H1 (cell line): ENCODE data around the gene RBM4B. TPM values are rescaled to one million over a fixed set of nuclear protein-coding genes. Genes with fewer than 3 reads are reported as not detected.

Experiments used
- CTCF ChIA-PET: fragments of 300-600 bp; sonication (Branson Sonifier 250); formaldehyde crosslinking; loops from one replicate; lab custom pipeline; 2021; ENCODE audit not compliant: partially characterized antibody; lab: Charles Lee
- POLR2A ChIA-PET: fragments of 300-600 bp; sonication (Branson Sonifier 250); formaldehyde crosslinking; loops from one replicate; lab custom pipeline; 2021; ENCODE audit warnings: inconsistent platforms; ENCODE audit not compliant: partially characterized antibody; lab: Charles Lee
- DNase-seq, 2 experiments: peaks; one replicate each; pipeline versions ENCODE4 v3.0.0 to v3.0.0-alpha.2; 2010 to 2022; ENCODE audit warnings: low spot score in 2 of 2, low read depth in 1 of 2, mixed read lengths in 1 of 2
- FAIRE-seq: peaks from 2 replicates; lab custom pipeline; 2011; peaks lifted over from hg19 to GRCh38; lab: Jason Lieb, UNC
- H2AFZ ChIP-seq: 2 replicates; pipeline ENCODE4 v1.8.1; 2012; ENCODE audit warnings: low read length, inconsistent platforms
- H2AK5ac ChIP-seq: 2 replicates; pipeline ENCODE4 v1.6.1; 2013; ENCODE audit warnings: low read depth, low read length
- H2BK120ac ChIP-seq: replicated peaks from 2 replicates; pipeline ENCODE3; 2013; ENCODE audit warnings: low read depth, low read length, inconsistent platforms
- H2BK12ac ChIP-seq: 2 replicates; pipeline ENCODE4 v1.6.1; 2013; ENCODE audit warnings: low read depth, low read length
- H2BK15ac ChIP-seq: 2 replicates; pipeline ENCODE4 v1.6.1; 2013; ENCODE audit warnings: low read length
- H2BK20ac ChIP-seq: 2 replicates; pipeline ENCODE4 v1.6.1; 2013; ENCODE audit warnings: low read length
- H2BK5ac ChIP-seq: 2 replicates; pipeline ENCODE4 v1.6.1; 2013; ENCODE audit warnings: low read depth, low read length
- H3K14ac ChIP-seq: 2 replicates; pipeline ENCODE4 v1.6.1; 2013; ENCODE audit warnings: inconsistent platforms; ENCODE audit not compliant: insufficient read length
- H3K18ac ChIP-seq: 2 replicates; pipeline ENCODE4 v1.6.1; 2013; ENCODE audit warnings: low read length; ENCODE audit errors: extremely low read depth
- H3K23ac ChIP-seq: 2 replicates; pipeline ENCODE4 v1.6.1; 2013; ENCODE audit warnings: inconsistent platforms; ENCODE audit not compliant: insufficient read length
- H3K23me2 ChIP-seq: 2 replicates; pipeline ENCODE4 v1.6.1; 2013; ENCODE audit warnings: low read depth, low read length
- H3K27ac ChIP-seq: 2 replicates; pipeline ENCODE4 v1.6.1; 2011; ENCODE audit warnings: low read depth, low read length, inconsistent platforms
- H3K27me3 ChIP-seq, 4 experiments: replicated peaks in 1 of 4; 1 replicate in 1 of 4; 2 replicates in 3 of 4; pipeline versions ENCODE4 v1.6.1 to v1.8.1; 2011 to 2013; ENCODE audit warnings: low read length in 3 of 4, mild to moderate bottlenecking in 3 of 4, inconsistent platforms in 2 of 4, mixed read lengths in 2 of 4, moderate library complexity in 1 of 4; ENCODE audit not compliant: control insufficient read depth in 3 of 4, insufficient read depth in 3 of 4; ENCODE audit errors: extremely low read depth in 1 of 4
- H3K36me3 ChIP-seq, 4 experiments: 2 replicates each; pipeline versions ENCODE4 v1.6.1 to v1.8.1; 2011 to 2013; ENCODE audit warnings: mild to moderate bottlenecking in 4 of 4, low read length in 3 of 4, moderate library complexity in 2 of 4, control low read depth in 1 of 4, inconsistent platforms in 1 of 4; ENCODE audit not compliant: insufficient read depth in 4 of 4, control insufficient read depth in 2 of 4
- H3K4ac ChIP-seq: replicated peaks from 2 replicates; pipeline ENCODE3; 2013; ENCODE audit warnings: low read length, low read depth, mixed read lengths, inconsistent platforms; ENCODE audit not compliant: insufficient read length
- H3K4me1 ChIP-seq, 4 experiments: replicated peaks in 1 of 4; 1 replicate in 1 of 4; 2 replicates in 3 of 4; pipeline versions ENCODE4 v1.6.1 to v1.8.1; 2011 to 2013; ENCODE audit warnings: low read length in 3 of 4, inconsistent platforms in 2 of 4, mixed read lengths in 1 of 4; ENCODE audit not compliant: insufficient read depth in 4 of 4, control insufficient read depth in 3 of 4
- H3K4me2 ChIP-seq, 2 experiments: 2 replicates each; pipeline versions ENCODE4 v1.6.1 to v1.8.1; 2011 to 2013; ENCODE audit warnings: low read depth in 2 of 2, low read length in 2 of 2, control low read depth in 1 of 2, inconsistent platforms in 1 of 2, mild to moderate bottlenecking in 1 of 2; ENCODE audit not compliant: insufficient read depth in 1 of 2
- H3K4me3 ChIP-seq, 4 experiments: fragments of 200-600, 300-600 bp in 1 of 4; sonication (generic), shearing (Covaris generic), sonication (Bioruptor Twin) in 1 of 4; 2 replicates each; pipeline versions ENCODE4 v1.5.1 to v1.8.1; 2011 to 2016; ENCODE audit warnings: low read length in 4 of 4, low read depth in 3 of 4, control low read depth in 2 of 4, inconsistent platforms in 2 of 4, mild to moderate bottlenecking in 2 of 4, mixed read lengths in 1 of 4, moderate library complexity in 1 of 4; ENCODE audit not compliant: insufficient read depth in 2 of 4; ENCODE audit errors: extremely low read depth in 1 of 4
- H3K56ac ChIP-seq: replicated peaks from 2 replicates; pipeline ENCODE3; 2013; ENCODE audit warnings: low read depth, mild to moderate bottlenecking, mixed read lengths, low read length, inconsistent platforms; ENCODE audit not compliant: insufficient read length
- H3K79me1 ChIP-seq: 2 replicates; pipeline ENCODE4 v1.6.1; 2013; ENCODE audit warnings: low read depth, low read length, control low read depth
- H3K79me2 ChIP-seq, 2 experiments: 2 replicates each; pipeline versions ENCODE4 v1.6.1 to v1.8.1; 2012 to 2013; ENCODE audit warnings: low read length in 2 of 2, mild to moderate bottlenecking in 2 of 2, inconsistent platforms in 1 of 2; ENCODE audit not compliant: insufficient read depth in 2 of 2, control insufficient read depth in 1 of 2
- H3K9ac ChIP-seq, 4 experiments: replicated peaks in 1 of 4; 1 replicate in 1 of 4; 2 replicates in 3 of 4; pipeline versions ENCODE4 v1.6.1 to v1.8.1; 2011 to 2013; ENCODE audit warnings: low read depth in 3 of 4, low read length in 3 of 4, control low read depth in 2 of 4, mild to moderate bottlenecking in 2 of 4, moderate library complexity in 2 of 4, inconsistent platforms in 1 of 4; ENCODE audit errors: extremely low read depth in 1 of 4
- H3K9me3 ChIP-seq, 2 experiments: 2 replicates each; pipeline versions ENCODE4 v1.6.1 to v1.8.1; 2012 to 2013; ENCODE audit warnings: mild to moderate bottlenecking in 2 of 2, moderate library complexity in 2 of 2, control low read depth in 1 of 2, inconsistent platforms in 1 of 2, low read depth in 1 of 2, low read length in 1 of 2, mixed read lengths in 1 of 2; ENCODE audit not compliant: insufficient read depth in 2 of 2
- H4K20me1 ChIP-seq, 2 experiments: replicated peaks in 1 of 2; 2 replicates each; pipeline versions ENCODE3 to v1.8.1; 2011 to 2013; ENCODE audit warnings: inconsistent platforms in 2 of 2, low read length in 2 of 2, mild to moderate bottlenecking in 1 of 2; ENCODE audit not compliant: insufficient read depth in 2 of 2, control insufficient read depth in 1 of 2
- H4K5ac ChIP-seq: 2 replicates; pipeline ENCODE4 v1.6.1; 2013; ENCODE audit warnings: low read length, low read depth, mixed read lengths, inconsistent platforms; ENCODE audit not compliant: insufficient read length
- H4K8ac ChIP-seq: 2 replicates; pipeline ENCODE4 v1.8.0; 2013; ENCODE audit warnings: mild to moderate bottlenecking, moderate library complexity, low read length, inconsistent platforms; ENCODE audit not compliant: insufficient read depth; ENCODE audit errors: extremely low read depth
- H4K91ac ChIP-seq: replicated peaks from 2 replicates; pipeline ENCODE3; 2013; ENCODE audit warnings: low read length, mixed read lengths, inconsistent platforms; ENCODE audit not compliant: insufficient read length
- BCL11A ChIP-seq, 2 experiments: IDR thresholded peaks; one replicate each; pipeline ENCODE4 v1.6.1; 2011; ENCODE audit warnings: low read depth in 2 of 2, low read length in 2 of 2, mild to moderate bottlenecking in 2 of 2
- BRCA1 ChIP-seq: IDR thresholded peaks from 2 replicates; pipeline ENCODE4 v1.6.1; 2012; ENCODE audit warnings: low read depth, low read length, improper control_type of control experiment
- CHD2 ChIP-seq: IDR thresholded peaks from 2 replicates; pipeline ENCODE4 v1.6.1; 2012; ENCODE audit warnings: low read length, improper control_type of control experiment
- GABPA ChIP-seq: IDR thresholded peaks from 2 replicates; pipeline ENCODE4 v1.6.1; 2011; ENCODE audit warnings: mild to moderate bottlenecking, low read length, moderate library complexity, borderline replicate concordance; ENCODE audit not compliant: insufficient read depth
- KDM1A ChIP-seq: fragments of 200-600, 300-600 bp; sonication (generic); IDR thresholded peaks from 2 replicates; pipeline ENCODE4 v1.7.1; 2016; ENCODE audit warnings: mild to moderate bottlenecking, low read length, borderline replicate concordance
- NANOG ChIP-seq: IDR thresholded peaks from 2 replicates; pipeline ENCODE4 v1.6.1; 2011; ENCODE audit warnings: low read length, low read depth, mild to moderate bottlenecking, inconsistent platforms; ENCODE audit not compliant: insufficient read depth, poor library complexity, severe bottlenecking
- NRF1 ChIP-seq: IDR thresholded peaks from 2 replicates; pipeline ENCODE4 v1.6.1; 2011; ENCODE audit warnings: mild to moderate bottlenecking, low read depth, low read length, improper control_type of control experiment
- POU5F1 ChIP-seq: IDR thresholded peaks from 2 replicates; pipeline ENCODE4 v1.6.1; 2011; ENCODE audit warnings: low read depth, mild to moderate bottlenecking, low read length, moderate library complexity
- RAD21 ChIP-seq, 2 experiments: IDR thresholded peaks in 1 of 2; conservative IDR thresholded peaks in 1 of 2; 2 replicates each; pipeline ENCODE4 v1.6.1; 2011; ENCODE audit warnings: low read depth in 2 of 2, low read length in 2 of 2, improper control_type of control experiment in 1 of 2, inconsistent platforms in 1 of 2, mild to moderate bottlenecking in 1 of 2, moderate library complexity in 1 of 2
- RFX5 ChIP-seq: IDR thresholded peaks from 2 replicates; pipeline ENCODE4 v1.6.1; 2011; ENCODE audit warnings: low read depth, low read length, improper control_type of control experiment, borderline replicate concordance
- WGBS, 2 experiments: shearing (Covaris generic) in 1 of 2; methylation state at CpG; one replicate each; pipeline versions ENCODE4 v1.1.6 to v1.1.7; 2013 to 2015; ENCODE audit warnings: low lambda C conversion rate in 2 of 2, mixed read lengths in 2 of 2, inconsistent platforms in 1 of 2, low coverage in 1 of 2, missing lambda C conversion rate in 1 of 2; ENCODE audit not compliant: insufficient replicate concordance in 2 of 2, insufficient coverage in 1 of 2, insufficient read length in 1 of 2; ENCODE audit errors: extremely low coverage in 1 of 2, missing lambda C conversion rate in 1 of 2; 5-methylcytosine and 5-hydroxymethylcytosine counted together
- polyA plus RNA-seq, 7 experiments: library from polyadenylated mRNA; depleted of rRNA in 3 of 7; stranded (reverse) in 5 of 7; unstranded in 2 of 7; fragments of >200 nt in 5 of 7; fragments of 200-250 nt in 2 of 7; gene quantifications; 1 replicate in 5 of 7; 2 replicates in 1 of 7; 4 replicates in 1 of 7; pipeline versions ENCODE4 v1.2.1 to v1.2.3, GENCODE V29; 2011 to 2013; ENCODE audit warnings: missing spikeins in 2 of 7, mixed read lengths in 2 of 7
- total RNA-seq: library from RNA; stranded (reverse); fragmentation: NEBNext Ultra II Directional; extraction: Animal tissue kit (Norgen Biotek cat#: 25700); gene quantifications from 2 replicates; pipeline ENCODE4 v1.2.1, GENCODE V29; 2021
- TF ChIP-seq, protein P1 (sequence below): IDR thresholded peaks from 2 replicates; pipeline ENCODE4 v1.6.1; 2011; ENCODE audit warnings: low read depth, mild to moderate bottlenecking, low read length; ENCODE audit not compliant: insufficient read depth
- TF ChIP-seq, protein P2 (sequence below): IDR thresholded peaks from 2 replicates; pipeline ENCODE4 v1.6.1; 2012; ENCODE audit warnings: inconsistent platforms

RBM4B gene
- total and polyA plus RNA-seq, 2 of the 8 experiments (the other 6 are each of a cell fraction or from before 2014, with no cell fraction given), result 27.5 to 30.5 TPM

DNA sequence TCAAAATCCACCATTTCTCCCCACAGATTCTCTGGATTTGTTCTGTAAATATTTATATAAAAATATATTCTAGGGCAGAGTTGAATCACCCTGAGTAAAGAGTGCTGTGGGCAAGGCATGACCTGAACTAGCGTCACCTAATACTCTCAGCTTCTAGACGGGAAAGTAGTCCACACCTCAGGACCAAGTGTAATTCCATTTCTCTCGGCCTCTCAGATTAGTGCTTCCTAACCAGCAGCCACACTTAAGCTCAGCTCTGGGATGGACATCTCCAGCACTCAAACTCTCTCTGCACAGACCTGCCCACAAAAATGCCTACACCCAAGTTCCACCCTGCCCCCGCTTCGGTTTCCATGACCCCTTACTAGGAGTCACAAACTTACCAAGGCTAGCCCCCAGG is 46.0 kb upstream of the RBM4B start:
- Histone ChIP-seq H3K18ac (no peak overlapping the region), H4K8ac (no peak overlapping the region), H2BK5ac (no peak overlapping the region), H3K79me1 (peaks cover 13% of the 10 kb centered on the region), H3K9me3 (no peaks in the 10 kb centered on the region), H3K27me3 (peaks cover 0 to 15% (median 7%) of the 10 kb centered on the region in 4 experiments; a peak in 5 of 7 replicates), H3K27ac (no peak overlapping the region), H3K14ac (no peak overlapping the region), H3K56ac (no peak overlapping the region), H4K20me1 (no peaks in the 10 kb centered on the region), H3K23ac (no peak overlapping the region), H4K5ac (no peak overlapping the region), H3K79me2 (peaks cover 0 to 35% of the 10 kb centered on the region in 2 experiments; a peak in 3 of 4 replicates), H3K9ac (no peak overlapping the region), H3K23me2 (peaks cover 7% of the 10 kb centered on the region; the same call in 1 of the 2 replicates), H3K4me2 (no peak overlapping the region), H2BK120ac (no peak overlapping the region), H4K91ac (no peak overlapping the region), H2BK20ac (no peak overlapping the region), H3K4ac (no peak overlapping the region), H2AFZ (no peak overlapping the region), H3K4me3 (no peak overlapping the region), H3K4me1 (peaks cover 22 to 39% (median 28%) of the 10 kb centered on the region in 4 experiments), H2BK15ac (no peak overlapping the region), H2BK12ac (no peak overlapping the region), H3K36me3 (peaks cover 3 to 8% (median 3%) of the 10 kb centered on the region in 4 experiments; a peak in 5 of 8 replicates), H2AK5ac (no peak overlapping the region)
- FAIRE-seq, result no peak
- no peak for DNase-seq
- CTCF ChIA-PET, result interaction anchor here (0.6 to 0.9 kb wide), 2 partner anchors 111 to 648 kb away, joined by 3 to 4 read pairs; no protein-coding TSS in a partner anchor
- POLR2A ChIA-PET, result interaction anchor here (0.6 to 2.2 kb wide), 6 partner anchors 13 to 361 kb away, joined by 3 to 8 read pairs (median 3); partner anchors contain the start of gene RBM14
- WGBS, 2 experiments, result 88% methylated on average over 5 of the region's 5 CpGs; no CpG with 5 or more reads in 1 of the 2 experiments
- TF ChIP-seq NANOG (no peak), RFX5 (no peak), NRF1 (no peak), KDM1A (no peak), BCL11A (IDR thresholded peaks at IDR 0.05; ENCODE audit: low read depth in 2 of 2, low read length in 2 of 2) (no peak), POU5F1 (no peak), BRCA1 (no peak), RAD21 (IDR thresholded peaks at IDR 0.05 in 1 of 2, conservative IDR thresholded peaks at IDR 0.05 in 1 of 2; ENCODE audit: low read depth in 2 of 2, low read length in 2 of 2) (no peak), GABPA (no peak), CHD2 (no peak)
- TF ChIP-seq, protein P1, sequence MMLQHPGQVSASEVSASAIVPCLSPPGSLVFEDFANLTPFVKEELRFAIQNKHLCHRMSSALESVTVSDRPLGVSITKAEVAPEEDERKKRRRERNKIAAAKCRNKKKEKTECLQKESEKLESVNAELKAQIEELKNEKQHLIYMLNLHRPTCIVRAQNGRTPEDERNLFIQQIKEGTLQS, result no peak
- TF ChIP-seq, protein P2, sequence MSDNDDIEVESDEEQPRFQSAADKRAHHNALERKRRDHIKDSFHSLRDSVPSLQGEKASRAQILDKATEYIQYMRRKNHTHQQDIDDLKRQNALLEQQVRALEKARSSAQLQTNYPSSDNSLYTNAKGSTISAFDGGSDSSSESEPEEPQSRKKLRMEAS, result no peak
